ENCODE measurements around the gene BUB1B. TPM values are rescaled to one million over a fixed set of nuclear protein-coding genes. Genes with fewer than 3 reads are reported as not detected.

The BUB1B gene
- polyA plus RNA-seq, 1 donor from 2014 or later, result 50.0 TPM

GRCh38 chr15:40243126-40243810, 82.4 kb downstream of the BUB1B start:
- Histone ChIP-seq H3K9ac (ENCODE audit: low read length) (no peak overlapping the region), H3K9me2 (ENCODE audit: insufficient read depth, low read length) (no peaks in the 10 kb centered on the region), H3K9me3 (ENCODE audit: low read length) (no peaks in the 10 kb centered on the region), H4K20me1 (ENCODE audit: insufficient read depth) (no peaks in the 10 kb centered on the region), H3K27ac (ENCODE audit: low read length) (no peak overlapping the region), H3F3A (ENCODE audit: insufficient read depth, low read length, poor library complexity, severe bottlenecking) (no peaks in the 10 kb centered on the region), H3K4me3 (ENCODE audit: low read length) (no peak overlapping the region), H3K36me3 (ENCODE audit: insufficient read depth, low read length) (no peaks in the 10 kb centered on the region), H3K27me3 (ENCODE audit: insufficient read depth, low read depth, low read length) (no peaks in the 10 kb centered on the region), H2AFZ (ENCODE audit: low read depth, low read length) (no peak overlapping the region), H3K4me2 (ENCODE audit: low read length) (no peak overlapping the region), H3K79me2 (replicated peaks; ENCODE audit: insufficient read depth, low read length) (no peaks in the 10 kb centered on the region)
- TF ChIP-seq REST (IDR thresholded peaks at IDR 0.05; ENCODE audit: borderline replicate concordance) (no peak), RAD21 (conservative IDR thresholded peaks at IDR 0.05) (no peak), MXI1 (conservative IDR thresholded peaks at IDR 0.05; ENCODE audit: poor library complexity, severe bottlenecking) (no peak), EP300 (conservative IDR thresholded peaks at IDR 0.05; ENCODE audit: poor library complexity, severe bottlenecking) (no peak), SMC3 (conservative IDR thresholded peaks at IDR 0.05; ENCODE audit: poor library complexity) (no peak), CTCF (IDR thresholded peaks at IDR 0.05; ENCODE audit: poor library complexity, severe bottlenecking) (no peak), POLR2AphosphoS5 (IDR thresholded peaks at IDR 0.05) (no peak), TAF1 (IDR thresholded peaks at IDR 0.05; ENCODE audit: low read depth) (no peak), EZH2 (IDR thresholded peaks at IDR 0.05; ENCODE audit: borderline replicate concordance, insufficient read depth, low read length, poor library complexity, severe bottlenecking) (no peak)

GRCh38 chr15:40244961-40245523, 84.2 kb downstream of the BUB1B start:
- H3K9me2 ChIP-seq (ENCODE audit: insufficient read depth, low read length), result no peaks in the 10 kb centered on the region
- H3F3A ChIP-seq (ENCODE audit: insufficient read depth, low read length, poor library complexity, severe bottlenecking), result no peaks in the 10 kb centered on the region
- no peak overlapping the region for H3K4me2 ChIP-seq (ENCODE audit: low read length)
- no peak for TF ChIP-seq TAF1 (IDR thresholded peaks at IDR 0.05; ENCODE audit: low read depth)
- no peak for TF ChIP-seq MXI1 (conservative IDR thresholded peaks at IDR 0.05; ENCODE audit: poor library complexity, severe bottlenecking)
- TF ChIP-seq REST (IDR thresholded peaks at IDR 0.05; ENCODE audit: borderline replicate concordance), result no peak
- TF ChIP-seq EP300 (conservative IDR thresholded peaks at IDR 0.05; ENCODE audit: poor library complexity, severe bottlenecking), result no peak
- H4K20me1 ChIP-seq (ENCODE audit: insufficient read depth), result no peaks in the 10 kb centered on the region
- peaks cover 1% of the 10 kb centered on the region for H3K27me3 ChIP-seq (ENCODE audit: insufficient read depth, low read depth, low read length)
- H2AFZ ChIP-seq (ENCODE audit: low read depth, low read length), result no peak overlapping the region
- no peak overlapping the region for H3K27ac ChIP-seq (ENCODE audit: low read length)
- H3K4me3 ChIP-seq (ENCODE audit: low read length), result no peak overlapping the region
- no peaks in the 10 kb centered on the region for H3K79me2 ChIP-seq (replicated peaks; ENCODE audit: insufficient read depth, low read length)
- no peaks in the 10 kb centered on the region for H3K36me3 ChIP-seq (ENCODE audit: insufficient read depth, low read length)
- no peaks in the 10 kb centered on the region for H3K9me3 ChIP-seq (ENCODE audit: low read length)
- no peak overlapping the region for H3K9ac ChIP-seq (ENCODE audit: low read length)
